HepG2 (cell line): ENCODE data around the gene C2orf81. TPM values are rescaled to one million over a fixed set of nuclear protein-coding genes. Genes with fewer than 3 reads are reported as not detected.
"Not testable (repeated sequence)": the region's sequence is repeated elsewhere in the genome, so short reads cannot be mapped to it uniquely, and the experiment has no call there.

ENCODE experiments used
- ATAC-seq: fragments of 200-7000 bp; cut with Tn5 transposase; 3 replicates; pipeline ENCODE4 v1.9.1; 2020; ENCODE audit warnings: mild to moderate bottlenecking, moderate library complexity
- BruUV-seq: library from RNA; stranded (reverse); fragments of 400-500 nt; replicated peaks from 2 replicates; lab custom pipeline; 2021; lab: Mats Ljungman, UMichigan
- CTCF ChIA-PET: fragments of 300-600 bp; formaldehyde crosslinking; extraction: SDS; loops from one replicate; lab custom pipeline; 2021; ENCODE audit warnings: low total read pairs, inconsistent platforms, low intra/inter-chr PET ratio; lab: Yijun Ruan, JAX
- POLR2A ChIA-PET: fragments of 350-600 bp; sonication (Branson Sonifier 250); formaldehyde crosslinking; loops from one replicate; lab custom pipeline; 2020; ENCODE audit warnings: antibody characterized with exemption, inconsistent platforms; lab: Yijun Ruan, JAX
- DNase-seq: peaks from one replicate; pipeline ENCODE4 v3.0.0-alpha.2; 2015; ENCODE audit warnings: low spot score
- FAIRE-seq: peaks from 3 replicates; lab custom pipeline; 2011; peaks lifted over from hg19 to GRCh38; lab: Jason Lieb, UNC
- H2AFZ ChIP-seq: one replicate; pipeline ENCODE4 v1.6.1; 2011; ENCODE audit warnings: low read length, inconsistent platforms
- H3K27ac ChIP-seq: fragments of 300-600 bp; 3 replicates; pipeline ENCODE4 v1.8.0; 2011; ENCODE audit warnings: mixed run types, mild to moderate bottlenecking, mixed read lengths, low read length, inconsistent platforms; ENCODE audit not compliant: insufficient read depth; ENCODE audit errors: extremely low read length
- H3K27me3 ChIP-seq, 2 experiments: fragments of 200-600 bp in 1 of 2; 2 replicates in 1 of 2; 3 replicates in 1 of 2; pipeline versions ENCODE4 v1.6.0 to v1.8.0; 2011; ENCODE audit warnings: low read length in 2 of 2, mild to moderate bottlenecking in 2 of 2, moderate library complexity in 2 of 2, inconsistent platforms in 1 of 2; ENCODE audit not compliant: insufficient read depth in 2 of 2, control insufficient read depth in 1 of 2
- H3K36me3 ChIP-seq, 2 experiments: fragments of 200-600 bp in 1 of 2; replicated peaks in 1 of 2; 2 replicates in 1 of 2; 3 replicates in 1 of 2; pipeline versions ENCODE4 v1.5.1 to v1.8.0; 2011; ENCODE audit warnings: low read length in 2 of 2, inconsistent platforms in 1 of 2; ENCODE audit not compliant: insufficient read depth in 2 of 2, control insufficient read depth in 1 of 2
- H3K4me1 ChIP-seq: 2 replicates; pipeline ENCODE4 v1.5.1; 2012; ENCODE audit warnings: low read length, inconsistent platforms; ENCODE audit not compliant: insufficient read depth
- H3K4me2 ChIP-seq: 2 replicates; pipeline ENCODE4 v1.6.0; 2011; ENCODE audit warnings: low read depth, low read length, inconsistent platforms
- H3K4me3 ChIP-seq, 3 experiments: fragments of 200-600 bp in 1 of 3; sonication (generic), shearing (Covaris generic) in 1 of 3; replicated peaks in 1 of 3; 2 replicates each; pipeline ENCODE4 v1.5.1; 2011 to 2016; ENCODE audit warnings: low read length in 3 of 3, inconsistent platforms in 2 of 3, low read depth in 2 of 3, mild to moderate bottlenecking in 2 of 3, control low read depth in 1 of 3, mixed read lengths in 1 of 3; ENCODE audit not compliant: insufficient read depth in 1 of 3
- H3K79me2 ChIP-seq: one replicate; pipeline ENCODE4 v1.6.1; 2011; ENCODE audit warnings: low read length, inconsistent platforms; ENCODE audit not compliant: insufficient read depth
- H3K9ac ChIP-seq: 2 replicates; pipeline ENCODE4 v1.6.0; 2011; ENCODE audit warnings: mild to moderate bottlenecking, low read depth, low read length, inconsistent platforms; ENCODE audit not compliant: insufficient read depth
- H3K9me3 ChIP-seq: 2 replicates; pipeline ENCODE4 v1.5.1; 2012; ENCODE audit warnings: mild to moderate bottlenecking, low read length
- H4K20me1 ChIP-seq: 2 replicates; pipeline ENCODE4 v1.6.0; 2011; ENCODE audit warnings: inconsistent platforms, mild to moderate bottlenecking, low read length, moderate library complexity; ENCODE audit not compliant: insufficient read depth
- ATF1 ChIP-seq: IDR thresholded peaks from 2 replicates; pipeline ENCODE4 v1.6.1; 2016; ENCODE audit warnings: mild to moderate bottlenecking, control low read depth
- BRCA1 ChIP-seq: sonication (generic); formaldehyde crosslinking; IDR thresholded peaks from 2 replicates; pipeline ENCODE4 v1.4.0; 2020; ENCODE audit warnings: missing genetic modification reagents
- CREM ChIP-seq, 2 experiments: sonication (generic) in 1 of 2; formaldehyde crosslinking in 1 of 2; IDR thresholded peaks; 2 replicates each; pipeline versions ENCODE4 v1.4.0 to v1.6.1; 2016 to 2020; ENCODE audit warnings: antibody characterized with exemption in 1 of 2, mild to moderate bottlenecking in 1 of 2, missing genetic modification reagents in 1 of 2
- GFI1 ChIP-seq: sonication (generic); formaldehyde crosslinking; IDR thresholded peaks from 2 replicates; pipeline ENCODE4 v1.5.0; 2020; ENCODE audit warnings: missing genetic modification reagents, mild to moderate bottlenecking, borderline replicate concordance
- KAT7 ChIP-seq: IDR thresholded peaks from 2 replicates; pipeline ENCODE4 v1.6.1; 2018; ENCODE audit warnings: borderline replicate concordance, missing compliant biosample characterization
- MIER3 ChIP-seq: IDR thresholded peaks from 2 replicates; pipeline ENCODE4 v1.6.1; 2016; ENCODE audit warnings: missing compliant biosample characterization, borderline replicate concordance
- RFXAP ChIP-seq: sonication (generic); formaldehyde crosslinking; IDR thresholded peaks from 2 replicates; pipeline ENCODE4 v1.4.0; 2020; ENCODE audit warnings: missing genetic modification reagents, borderline replicate concordance
- THAP11 ChIP-seq: IDR thresholded peaks from 2 replicates; pipeline ENCODE4 v1.6.1; 2016; ENCODE audit warnings: missing biosample characterization, missing genetic modification reagents
- ZFP1 ChIP-seq: IDR thresholded peaks from 2 replicates; pipeline ENCODE4 v1.6.1; 2016
- ZMYM2 ChIP-seq: sonication (generic); formaldehyde crosslinking; IDR thresholded peaks from 2 replicates; pipeline ENCODE4 v1.8.0; 2022; ENCODE audit warnings: mild to moderate bottlenecking, missing genetic modification reagents
- ZNF138 ChIP-seq: sonication (generic); formaldehyde crosslinking; IDR thresholded peaks from 2 replicates; pipeline ENCODE4 v1.5.0; 2020; ENCODE audit warnings: mild to moderate bottlenecking, low read depth, missing genetic modification reagents
- ZNF24 ChIP-seq: fragments of 450-650 bp; IDR thresholded peaks from 2 replicates; pipeline ENCODE4 v1.6.1; 2017; ENCODE audit warnings: antibody characterized with exemption, mild to moderate bottlenecking
- ZNF629 ChIP-seq: sonication (generic); formaldehyde crosslinking; conservative IDR thresholded peaks from 2 replicates; pipeline ENCODE4 v1.5.0; 2020; ENCODE audit warnings: missing genetic modification reagents
- WGBS: methylation state at CpG from one replicate; pipeline ENCODE4 v1.1.6; 2017; ENCODE audit warnings: low lambda C conversion rate; 5-methylcytosine and 5-hydroxymethylcytosine counted together
- in situ Hi-C: cut with HindIII; loops from 2 replicates; pipeline ENCODE4 v1.10.0; 2017; ENCODE audit warnings: low pct_unique_long_range_greater_than_20kb; ENCODE audit not compliant: extremely low pct_ligation_motif_present
- intact Hi-C: fragments of 100-400 bp; cut with micrococcal nuclease; formaldehyde crosslinking; loops from one replicate; pipeline ENCODE4 v1.10.0; 2022; ENCODE audit not compliant: unreplicated experiment
- polyA plus RNA-seq, 8 experiments: library from polyadenylated mRNA; depleted of rRNA in 3 of 8; stranded (reverse) in 7 of 8; unstranded in 1 of 8; fragments of >200 nt; fragmentation: Illumina TruSeq in 4 of 8; extraction: Trizol in 4 of 8; gene quantifications; 2 replicates each; pipeline versions ENCODE4 v1.2.1 to v1.2.3, GENCODE V29; 2011 to 2016; ENCODE audit warnings: low read depth in 4 of 8, missing spikeins in 1 of 8, mixed read lengths in 1 of 8; ENCODE audit not compliant: insufficient read depth in 1 of 8
- total RNA-seq, 5 experiments: library from RNA; depleted of rRNA; stranded (reverse); fragments of >200 nt; fragmentation: Illumina TruSeq; extraction: Trizol; gene quantifications; 2 replicates each; pipeline ENCODE4 v1.2.3, GENCODE V29; 2016; ENCODE audit warnings: low read depth in 1 of 5
- TF ChIP-seq, protein P1 (sequence below): sonication (generic); formaldehyde crosslinking; IDR thresholded peaks from 2 replicates; pipeline ENCODE4 v1.4.0; 2020; ENCODE audit warnings: low read depth, missing genetic modification reagents
- TF ChIP-seq, protein P2 (sequence below): sonication (generic); formaldehyde crosslinking; IDR thresholded peaks from 2 replicates; pipeline ENCODE4 v1.4.0; 2020; ENCODE audit warnings: missing genetic modification reagents

The C2orf81 gene
- total and polyA plus RNA-seq, 2 of the 13 experiments (the other 11 are each of a cell fraction or from before 2014, with no cell fraction given): 0.15 to 0.17 TPM

DNA sequence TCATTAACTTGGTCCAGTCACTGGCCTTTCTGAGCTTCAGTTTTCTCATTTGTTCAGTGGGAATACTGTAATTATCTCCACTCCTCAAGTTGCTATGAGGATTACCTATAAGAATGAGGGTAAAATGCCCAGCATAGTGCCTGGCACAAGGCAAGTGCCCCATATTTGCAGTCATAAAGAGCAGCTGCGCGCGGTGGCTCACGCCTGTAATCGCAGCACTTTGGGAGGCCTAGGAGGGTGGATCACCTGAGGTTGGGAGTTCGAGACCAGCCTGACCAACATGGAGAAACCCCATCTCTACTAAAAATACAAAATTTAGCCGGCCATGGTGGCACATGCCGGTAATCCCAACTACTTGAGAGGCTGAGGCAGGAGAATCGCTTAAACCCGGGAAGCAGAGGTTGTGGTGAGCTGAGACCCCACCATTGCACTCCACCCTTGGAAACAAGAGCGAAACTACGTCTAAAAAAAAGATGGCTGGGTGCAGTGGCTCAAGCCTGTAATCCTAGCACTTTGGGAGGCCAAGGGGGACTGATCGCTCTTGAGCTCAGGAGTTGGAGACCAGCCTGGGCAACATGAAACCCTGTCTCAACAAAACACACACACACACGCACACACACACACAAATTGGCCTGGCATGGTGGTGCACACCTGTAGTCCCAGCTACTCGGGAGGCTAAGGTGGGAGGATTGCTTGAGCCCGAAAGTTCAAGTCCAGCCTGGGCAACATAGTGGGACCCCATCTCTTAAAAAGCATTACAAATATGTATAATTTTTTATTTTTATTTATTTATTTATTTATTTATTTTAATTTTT lies 21.3 kb upstream of the C2orf81 start:
- peak overlapping the region; percentile 91 for H3K9ac ChIP-seq
- ATAC-seq; H3K27me3 ChIP-seq; DNase-seq; FAIRE-seq; H2AFZ ChIP-seq; H3K9me3 ChIP-seq; BruUV-seq; in situ Hi-C loops; CTCF ChIA-PET; TF ChIP-seq CREM (CRISPR knock-in tag; IDR thresholded peaks at IDR 0.05): not testable (repeated sequence)
- H3K4me1 ChIP-seq: peaks cover 68% of the 10 kb centered on the region
- intact Hi-C loops: loop anchor here (1.0 kb wide), 1 partner anchor 17 kb away; no protein-coding TSS in a partner anchor
- POLR2A ChIA-PET: interaction anchor here (0.9 to 11.6 kb wide), 18 partner anchors 12 to 265 kb away, joined by 3 to 342 read pairs (median 10); partner anchors contain the start of genes AUP1, C2orf81, CCDC142 and DQX1
- H3K4me2 ChIP-seq: peak overlapping the region; percentile 95
- H3K79me2 ChIP-seq: peaks cover 43% of the 10 kb centered on the region
- peak overlapping the region; percentile 91 for H3K27ac ChIP-seq
- peaks cover 26% of the 10 kb centered on the region for H4K20me1 ChIP-seq
- peaks cover 11 to 20% of the 10 kb centered on the region in 2 experiments; a peak in 4 of 5 replicates for H3K36me3 ChIP-seq
- WGBS: 45% methylated on average over 16 of the region's 16 CpGs
- peak overlapping the region; percentile 76 to 94 (median 93) for H3K4me3 ChIP-seq
- TF ChIP-seq THAP11 (peak; percentile 1; the same call in 1 of the 2 replicates), ZNF138 (0 out of 2 replicates have a peak, but pooled peaks have one; percentile 72), KAT7 (CRISPR knock-in tag) (0 out of 2 replicates have a peak, but pooled peaks have one; percentile 28), ZFP1 (CRISPR knock-in tag) (0 out of 2 replicates have a peak, but pooled peaks have one; percentile 6), ATF1 (CRISPR knock-in tag) (peak; percentile 40; the same call in 1 of the 2 replicates), BRCA1 (CRISPR knock-in tag) (0 out of 2 replicates have a peak, but pooled peaks have one; percentile 2), GFI1 (peak; percentile 24; the same call in 1 of the 2 replicates), ZNF629 (CRISPR knock-in tag) (0 out of 2 replicates have a peak, but pooled peaks have one; percentile 17), MIER3 (CRISPR knock-in tag) (peak; percentile 11; the same call in 1 of the 2 replicates), CREM (IDR thresholded peaks at IDR 0.05) (peak; percentile 38; the same call in 1 of the 2 replicates), RFXAP (CRISPR knock-in tag) (0 out of 2 replicates have a peak, but pooled peaks have one; percentile 11), ZMYM2 (peak; percentile 96), ZNF24 (peak; percentile 47; the same call in 1 of the 2 replicates)
- TF ChIP-seq, protein P1, sequence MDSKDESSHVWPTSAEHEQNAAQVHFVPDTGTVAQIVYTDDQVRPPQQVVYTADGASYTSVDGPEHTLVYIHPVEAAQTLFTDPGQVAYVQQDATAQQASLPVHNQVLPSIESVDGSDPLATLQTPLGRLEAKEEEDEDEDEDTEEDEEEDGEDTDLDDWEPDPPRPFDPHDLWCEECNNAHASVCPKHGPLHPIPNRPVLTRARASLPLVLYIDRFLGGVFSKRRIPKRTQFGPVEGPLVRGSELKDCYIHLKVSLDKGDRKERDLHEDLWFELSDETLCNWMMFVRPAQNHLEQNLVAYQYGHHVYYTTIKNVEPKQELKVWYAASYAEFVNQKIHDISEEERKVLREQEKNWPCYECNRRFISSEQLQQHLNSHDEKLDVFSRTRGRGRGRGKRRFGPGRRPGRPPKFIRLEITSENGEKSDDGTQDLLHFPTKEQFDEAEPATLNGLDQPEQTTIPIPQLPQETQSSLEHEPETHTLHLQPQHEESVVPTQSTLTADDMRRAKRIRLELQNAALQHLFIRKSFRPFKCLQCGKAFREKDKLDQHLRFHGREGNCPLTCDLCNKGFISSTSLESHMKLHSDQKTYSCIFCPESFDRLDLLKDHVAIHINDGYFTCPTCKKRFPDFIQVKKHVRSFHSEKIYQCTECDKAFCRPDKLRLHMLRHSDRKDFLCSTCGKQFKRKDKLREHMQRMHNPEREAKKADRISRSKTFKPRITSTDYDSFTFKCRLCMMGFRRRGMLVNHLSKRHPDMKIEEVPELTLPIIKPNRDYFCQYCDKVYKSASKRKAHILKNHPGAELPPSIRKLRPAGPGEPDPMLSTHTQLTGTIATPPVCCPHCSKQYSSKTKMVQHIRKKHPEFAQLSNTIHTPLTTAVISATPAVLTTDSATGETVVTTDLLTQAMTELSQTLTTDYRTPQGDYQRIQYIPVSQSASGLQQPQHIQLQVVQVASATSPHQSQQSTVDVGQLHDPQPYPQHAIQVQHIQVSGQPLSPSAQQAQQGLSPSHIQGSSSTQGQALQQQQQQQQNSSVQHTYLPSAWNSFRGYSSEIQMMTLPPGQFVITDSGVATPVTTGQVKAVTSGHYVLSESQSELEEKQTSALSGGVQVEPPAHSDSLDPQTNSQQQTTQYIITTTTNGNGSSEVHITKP: 0 out of 2 replicates have a peak, but pooled peaks have one; percentile 9
- TF ChIP-seq, protein P2, sequence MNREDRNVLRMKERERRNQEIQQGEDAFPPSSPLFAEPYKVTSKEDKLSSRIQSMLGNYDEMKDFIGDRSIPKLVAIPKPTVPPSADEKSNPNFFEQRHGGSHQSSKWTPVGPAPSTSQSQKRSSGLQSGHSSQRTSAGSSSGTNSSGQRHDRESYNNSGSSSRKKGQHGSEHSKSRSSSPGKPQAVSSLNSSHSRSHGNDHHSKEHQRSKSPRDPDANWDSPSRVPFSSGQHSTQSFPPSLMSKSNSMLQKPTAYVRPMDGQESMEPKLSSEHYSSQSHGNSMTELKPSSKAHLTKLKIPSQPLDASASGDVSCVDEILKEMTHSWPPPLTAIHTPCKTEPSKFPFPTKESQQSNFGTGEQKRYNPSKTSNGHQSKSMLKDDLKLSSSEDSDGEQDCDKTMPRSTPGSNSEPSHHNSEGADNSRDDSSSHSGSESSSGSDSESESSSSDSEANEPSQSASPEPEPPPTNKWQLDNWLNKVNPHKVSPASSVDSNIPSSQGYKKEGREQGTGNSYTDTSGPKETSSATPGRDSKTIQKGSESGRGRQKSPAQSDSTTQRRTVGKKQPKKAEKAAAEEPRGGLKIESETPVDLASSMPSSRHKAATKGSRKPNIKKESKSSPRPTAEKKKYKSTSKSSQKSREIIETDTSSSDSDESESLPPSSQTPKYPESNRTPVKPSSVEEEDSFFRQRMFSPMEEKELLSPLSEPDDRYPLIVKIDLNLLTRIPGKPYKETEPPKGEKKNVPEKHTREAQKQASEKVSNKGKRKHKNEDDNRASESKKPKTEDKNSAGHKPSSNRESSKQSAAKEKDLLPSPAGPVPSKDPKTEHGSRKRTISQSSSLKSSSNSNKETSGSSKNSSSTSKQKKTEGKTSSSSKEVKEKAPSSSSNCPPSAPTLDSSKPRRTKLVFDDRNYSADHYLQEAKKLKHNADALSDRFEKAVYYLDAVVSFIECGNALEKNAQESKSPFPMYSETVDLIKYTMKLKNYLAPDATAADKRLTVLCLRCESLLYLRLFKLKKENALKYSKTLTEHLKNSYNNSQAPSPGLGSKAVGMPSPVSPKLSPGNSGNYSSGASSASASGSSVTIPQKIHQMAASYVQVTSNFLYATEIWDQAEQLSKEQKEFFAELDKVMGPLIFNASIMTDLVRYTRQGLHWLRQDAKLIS: 0 out of 2 replicates have a peak, but pooled peaks have one; percentile 10
